Kidney (tissue), 14 donors: ENCODE measurements around the gene UMPS. TPM values are rescaled to one million over a fixed set of nuclear protein-coding genes. Genes with fewer than 3 reads are reported as not detected.

Source experiments
- DNase-seq, 5 donors: peaks; one replicate each; pipeline ENCODE4 v3.0.0-alpha.2; 2013 to 2020
- FAIRE-seq: peaks from 2 replicates; lab custom pipeline; 2012; peaks lifted over from hg19 to GRCh38; lab: Jason Lieb, UNC
- H3K27ac ChIP-seq, 2 donors: one replicate each; pipeline ENCODE4 v1.7.0; 2013; ENCODE audit warnings: low read depth in 2 of 2, low read length in 2 of 2, inconsistent platforms in 1 of 2
- H3K27me3 ChIP-seq: one replicate; pipeline ENCODE4 v1.7.1; 2013; ENCODE audit warnings: low read length, inconsistent platforms; ENCODE audit not compliant: control insufficient read depth, insufficient read depth
- H3K36me3 ChIP-seq, 3 donors: one replicate each; pipeline versions ENCODE4 v1.7.0 to v1.7.1; 2013; ENCODE audit warnings: low read length in 3 of 3, control low read depth in 1 of 3, inconsistent platforms in 1 of 3; ENCODE audit not compliant: insufficient read depth in 3 of 3, control insufficient read depth in 2 of 3
- H3K4me1 ChIP-seq, 3 donors: one replicate each; pipeline versions ENCODE4 v1.7.0 to v1.7.1; 2013; ENCODE audit warnings: low read length in 3 of 3, inconsistent platforms in 1 of 3, low read depth in 1 of 3; ENCODE audit not compliant: control insufficient read depth in 2 of 3, insufficient read depth in 2 of 3
- H3K4me3 ChIP-seq, 3 donors: one replicate each; pipeline versions ENCODE4 v1.7.0 to v1.8.1; 2013; ENCODE audit warnings: low read length in 3 of 3, control low read depth in 1 of 3, inconsistent platforms in 1 of 3
- H3K9ac ChIP-seq, 3 donors: one replicate each; pipeline versions ENCODE4 v1.7.0 to v1.7.1; 2013; ENCODE audit warnings: low read length in 3 of 3, control low read depth in 1 of 3, inconsistent platforms in 1 of 3
- H3K9me3 ChIP-seq, 3 donors: one replicate each; pipeline versions ENCODE4 v1.7.0 to v1.7.1; 2013; ENCODE audit warnings: low read length in 3 of 3, control low read depth in 1 of 3, inconsistent platforms in 1 of 3; ENCODE audit not compliant: control insufficient read depth in 2 of 3, insufficient read depth in 1 of 3
- CTCF ChIP-seq: IDR thresholded peaks from 3 replicates; pipeline ENCODE4 v1.5.1; 2012; ENCODE audit warnings: mild to moderate bottlenecking, moderate library complexity, borderline replicate concordance; ENCODE audit not compliant: insufficient read depth; ENCODE audit errors: extremely low read depth
- intact Hi-C: fragments of 100-400 bp; cut with DNase I; formaldehyde crosslinking; loops from one replicate; pipeline ENCODE4 v1.11.1; 2022
- polyA plus RNA-seq: library from polyadenylated mRNA; stranded (reverse); fragments of 350-450 nt; fragmentation: Illumina TruSeq; extraction: RNeasy Lipid Tissue Mini Kit (QIAGEN cat#74804); gene quantifications from one replicate; pipeline ENCODE4 v1.2.3, GENCODE V29; 2014; ENCODE audit warnings: low read depth, low replicate concordance; ENCODE audit not compliant: insufficient read depth
- total RNA-seq: library from RNA; stranded (reverse); fragmentation: NEBNext Ultra II Directional; extraction: Animal tissue kit (Norgen Biotek cat#: 25700); gene quantifications from one replicate; pipeline ENCODE4 v1.2.1, GENCODE V29; 2021
- donor health status: control.
- donor health status: control.
- donor health status: control.
- donor health status: control.
- donor health status: control.
- donor health status: DM: yes; HTN: yes; CAD: no.
- donor health status: Normal renal cell carcinoma (clear cell type).

UMPS gene
- total and polyA plus RNA-seq, 2 donors from 2014 or later, result 24.7 to 25.7 TPM

GRCh38 chr3:124766113-124767095 lies 36.2 kb downstream of the UMPS start:
- peaks cover 0 to 6% (median 5%) of the 10 kb centered on the region in 3 donors for H3K4me1 ChIP-seq
- intact Hi-C loops, result no loop called here
- no peak for TF ChIP-seq CTCF
- peaks cover 0 to 46% (median 42%) of the 10 kb centered on the region in 3 donors for H3K36me3 ChIP-seq
- H3K27ac ChIP-seq, result no peak overlapping the region
- FAIRE-seq, result no peak
- H3K9me3 ChIP-seq, result no peaks in the 10 kb centered on the region
- DNase-seq, result no peak
- H3K4me3 ChIP-seq, result no peak overlapping the region
- H3K27me3 ChIP-seq, result no peaks in the 10 kb centered on the region
- no peak overlapping the region for H3K9ac ChIP-seq

- no peaks in the 10 kb centered on the region for H3K9me3 ChIP-seq
- peaks cover 3 to 14% (median 10%) of the 10 kb centered on the region in 3 donors for H3K4me1 ChIP-seq
- no peak overlapping the region for H3K4me3 ChIP-seq
- peaks cover 0 to 46% (median 42%) of the 10 kb centered on the region in 3 donors for H3K36me3 ChIP-seq
- no peak for FAIRE-seq
- intact Hi-C loops, result no loop called here
- H3K27ac ChIP-seq, result no peak overlapping the region
- no peaks in the 10 kb centered on the region for H3K27me3 ChIP-seq
- H3K9ac ChIP-seq, result no peak overlapping the region
- DNase-seq, result no peak
- TF ChIP-seq CTCF, result no peak
Measured at GRCh38 chr3:124767264-124767663, 37.0 kb downstream of the UMPS start.

- H3K27ac ChIP-seq, result no peak overlapping the region
- H3K27me3 ChIP-seq, result no peaks in the 10 kb centered on the region
- intact Hi-C loops, result no loop called here
- FAIRE-seq, result no peak
- peaks cover 5 to 18% (median 14%) of the 10 kb centered on the region in 3 donors for H3K4me1 ChIP-seq
- H3K36me3 ChIP-seq, result peaks cover 0 to 46% (median 42%) of the 10 kb centered on the region in 3 donors
- DNase-seq, result no peak
- no peak overlapping the region for H3K9ac ChIP-seq
- no peak overlapping the region for H3K4me3 ChIP-seq
- H3K9me3 ChIP-seq, result no peaks in the 10 kb centered on the region
- no peak for TF ChIP-seq CTCF
Measured at GRCh38 chr3:124767691-124768090, 37.4 kb downstream of the UMPS start.
